Mucosa of descending colon (tissue), 3 donors: ENCODE measurements around the gene FTH1. TPM values are rescaled to one million over a fixed set of nuclear protein-coding genes. Genes with fewer than 3 reads are reported as not detected.

Experiments
- ATAC-seq: fragments of 200-7000 bp; cut with Tn5 transposase; one replicate; pipeline ENCODE4 v1.9.1; 2020; ENCODE audit warnings: mild to moderate bottlenecking, moderate library complexity
- DNase-seq, 3 donors: peaks; one replicate each; pipeline ENCODE4 v3.0.0-alpha.2; 2020
- H3K36me3 ChIP-seq: fragments of 200-600 bp; one replicate; pipeline ENCODE4 v1.8.0; 2021; ENCODE audit warnings: low read depth, mild to moderate bottlenecking
- H3K4me1 ChIP-seq: fragments of 200-600 bp; one replicate; pipeline ENCODE4 v1.8.0; 2021; ENCODE audit warnings: low read depth, mild to moderate bottlenecking
- H3K4me3 ChIP-seq: fragments of 200-600 bp; one replicate; pipeline ENCODE4 v1.8.0; 2021; ENCODE audit warnings: mild to moderate bottlenecking
- H3K9me3 ChIP-seq: fragments of 200-600 bp; one replicate; pipeline ENCODE4 v1.8.0; 2021; ENCODE audit warnings: mild to moderate bottlenecking
- CTCF ChIP-seq: fragments of 200-600 bp; IDR thresholded peaks from one replicate; pipeline ENCODE4 v1.8.0; 2022; ENCODE audit warnings: antibody characterized with exemption, mild to moderate bottlenecking
- intact Hi-C, 2 donors: fragments of 100-400 bp; cut with DNase I in 1 of 2; cut with micrococcal nuclease in 1 of 2; formaldehyde crosslinking; loops; one replicate each; pipeline versions ENCODE4 v1.11.0 to v1.11.1; 2022; cut with DNase I, micrococcal nuclease
- total RNA-seq, 3 donors: library from RNA; stranded (reverse); fragmentation: NEBNext Ultra II Directional in 2 of 3; extraction: Animal tissue kit (Norgen Biotek cat#: 25700) in 2 of 3; gene quantifications; one replicate each; pipeline versions ENCODE4 v1.2.1 to v1.2.4, GENCODE V29; 2021 to 2023
- donor health status: DM: no; HTN: no; CAD: no; lungs with moderate emphysema.
- donor health status: DM: no; HTN: no; CAD: no.
- donor health status: DM: no; HTN: yes; CAD: no.

Gene FTH1
- total RNA-seq, 3 donors from 2014 or later, result 3,081 to 6,795 (median 5,370) TPM

DNA sequence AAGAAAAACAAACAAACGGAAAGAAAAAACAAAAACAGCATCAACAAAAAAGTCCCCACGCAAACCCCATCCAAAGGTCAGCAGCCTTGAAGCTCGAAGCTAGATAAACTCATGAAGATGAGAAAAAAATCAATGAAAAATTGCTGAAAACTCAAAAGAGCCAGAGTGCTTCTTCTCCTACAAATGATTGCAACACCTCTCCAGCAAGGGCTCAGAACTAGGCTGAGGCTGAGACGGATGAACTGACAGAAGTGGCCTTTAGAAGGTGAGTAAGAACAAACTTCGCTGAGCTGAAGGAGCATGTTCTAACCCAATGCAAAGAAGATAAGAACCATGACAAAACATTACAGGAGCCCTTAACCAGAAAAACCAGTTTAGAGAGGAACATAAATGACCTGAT is 18.4 kb upstream of the FTH1 start:
- peak; percentile 69 for ATAC-seq
- TF ChIP-seq CTCF, result no peak
- Histone ChIP-seq H3K4me1 (peaks cover 5% of the 10 kb centered on the region), H3K4me3 (no peak overlapping the region), H3K36me3 (no peaks in the 10 kb centered on the region), H3K9me3 (no peaks in the 10 kb centered on the region)
- intact Hi-C loops, result no loop called here
- no peak for DNase-seq

DNA sequence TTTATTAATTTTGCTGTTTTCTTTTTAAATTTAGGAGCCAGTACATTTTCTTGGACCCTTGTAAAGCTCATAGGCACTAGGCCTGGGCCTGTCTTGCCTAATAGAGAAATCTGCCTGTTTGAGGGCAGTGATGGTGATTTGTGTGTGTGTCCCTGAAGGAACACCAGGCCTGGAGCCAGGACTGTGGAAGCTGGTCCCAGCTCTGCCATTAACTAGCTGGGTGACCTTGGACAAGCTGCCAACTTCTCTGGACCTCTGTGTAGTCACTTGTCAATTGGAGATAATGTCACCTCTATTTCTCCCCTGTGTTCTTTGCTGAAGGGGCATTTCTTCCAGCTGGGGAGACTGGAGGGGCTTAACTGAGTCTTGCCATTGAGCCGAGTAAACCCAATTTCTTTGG is 16.0 kb upstream of the FTH1 start:
- intact Hi-C loops, result no loop called here
- peak in 1 of 3 donors; percentile 11 for DNase-seq
- no peak for TF ChIP-seq CTCF
- Histone ChIP-seq H3K4me3 (no peak overlapping the region), H3K9me3 (no peaks in the 10 kb centered on the region), H3K36me3 (no peaks in the 10 kb centered on the region), H3K4me1 (peaks cover 5% of the 10 kb centered on the region)
- no peak for ATAC-seq

DNA sequence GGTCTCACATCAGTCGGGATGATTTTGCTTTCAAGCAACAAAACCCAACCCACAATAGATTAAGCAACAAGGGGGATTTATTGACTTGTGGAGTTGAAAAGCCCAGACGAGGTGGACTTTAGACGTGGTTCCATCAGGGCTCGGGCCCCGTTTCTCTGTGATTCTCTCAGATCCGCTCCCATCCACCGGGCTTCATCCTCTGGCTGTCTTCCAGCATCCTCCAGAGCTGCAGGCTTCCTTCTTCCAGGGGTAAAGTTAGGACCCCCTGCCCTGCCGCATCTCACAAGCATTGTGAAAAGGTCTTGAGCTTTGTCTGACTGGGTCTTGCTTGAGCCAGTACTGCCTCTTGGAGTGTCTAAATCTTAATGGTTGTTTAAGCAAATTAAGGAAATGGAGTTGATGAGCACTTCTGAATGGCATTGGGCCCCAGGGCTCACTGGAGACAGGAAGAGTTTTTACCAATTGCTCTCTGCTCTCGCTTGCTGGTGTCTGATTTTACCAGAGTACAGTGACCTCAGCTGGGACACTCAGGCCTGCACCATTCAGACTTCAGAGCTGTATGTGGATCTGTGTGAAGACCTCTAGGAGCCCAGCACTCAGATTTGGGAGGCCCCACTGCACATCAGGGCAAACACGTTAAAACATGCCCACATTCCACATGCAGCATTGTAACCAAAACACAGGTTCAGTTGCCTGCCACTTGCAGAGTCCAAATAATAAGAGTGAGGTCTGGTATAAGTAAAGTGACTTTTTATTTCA is 13.5 kb upstream of the FTH1 start:
- ATAC-seq, result no peak
- no peak overlapping the region for H3K4me3 ChIP-seq
- DNase-seq, result peak in 1 of 3 donors; percentile 40
- H3K4me1 ChIP-seq, result peaks cover 16% of the 10 kb centered on the region
- no peak for TF ChIP-seq CTCF
- H3K9me3 ChIP-seq, result no peaks in the 10 kb centered on the region
- intact Hi-C loops, result no loop called here
- H3K36me3 ChIP-seq, result no peaks in the 10 kb centered on the region

- no peak for ATAC-seq
- intact Hi-C loops, result no loop called here
- Histone ChIP-seq H3K4me1 (peaks cover 23% of the 10 kb centered on the region), H3K9me3 (no peaks in the 10 kb centered on the region), H3K36me3 (no peaks in the 10 kb centered on the region), H3K4me3 (no peak overlapping the region)
- TF ChIP-seq CTCF, result no peak
- peak in 1 of 3 donors; percentile 30 for DNase-seq
Measured at GRCh38 chr11:61978703-61979661, 11.5 kb upstream of the FTH1 start.

GRCh38 chr11:61976813-61977475 is 9.5 kb upstream of the FTH1 start:
- no peaks in the 10 kb centered on the region for H3K36me3 ChIP-seq
- ATAC-seq (no peak), DNase-seq (no peak)
- TF ChIP-seq CTCF, result no peak
- no peaks in the 10 kb centered on the region for H3K9me3 ChIP-seq
- intact Hi-C loops, result no loop called here
- peaks cover 44% of the 10 kb centered on the region for H3K4me1 ChIP-seq
- H3K4me3 ChIP-seq, result no peak overlapping the region
